HFFc6 (cell line): ENCODE measurements around the gene MXRA5. TPM values are rescaled to one million over a fixed set of nuclear protein-coding genes. Genes with fewer than 3 reads are reported as not detected.
"Not testable (repeated sequence)": the region's sequence is repeated elsewhere in the genome, so short reads cannot be mapped to it uniquely, and the experiment has no call there.

Experiments
- DNase-seq: peaks from one replicate; pipeline ENCODE4 v3.0.0-alpha.2; 2018
- H3K27ac Mint-ChIP-seq: 2 replicates; pipeline ENCODE4 v1.8.0; 2020; ENCODE audit warnings: mild to moderate bottlenecking, mixed read lengths
- H3K27me3 Mint-ChIP-seq: 2 replicates; pipeline ENCODE4 v1.8.0; 2021; ENCODE audit warnings: mild to moderate bottlenecking, moderate library complexity, mixed read lengths; ENCODE audit not compliant: insufficient read depth
- H3K36me3 Mint-ChIP-seq: 2 replicates; pipeline ENCODE4 v1.8.0; 2021; ENCODE audit warnings: low read depth, mixed read lengths
- H3K4me1 Mint-ChIP-seq: 2 replicates; pipeline ENCODE4 v1.8.0; 2020; ENCODE audit warnings: low read depth, mixed read lengths
- H3K4me3 Mint-ChIP-seq: 2 replicates; pipeline ENCODE4 v1.8.0; 2020; ENCODE audit warnings: mild to moderate bottlenecking, moderate library complexity, mixed read lengths
- H3K9me3 Mint-ChIP-seq: 2 replicates; pipeline ENCODE4 v1.8.0; 2020; ENCODE audit warnings: mild to moderate bottlenecking, mixed read lengths
- total RNA-seq, 6 experiments: library from RNA; stranded (reverse); fragmentation: NEBNext Ultra II Directional; extraction: Animal tissue kit (Norgen Biotek cat#: 25700); gene quantifications; 2 replicates in 1 of 6; 3 replicates in 5 of 6; pipeline ENCODE4 v1.2.3, GENCODE V29; 2021
- TF ChIP-seq, protein P1 (sequence below): fragments of 200-600 bp; sonication (generic); IDR thresholded peaks from 2 replicates; pipeline ENCODE4 v1.5.0; 2021; ENCODE audit warnings: antibody characterized with exemption, mild to moderate bottlenecking

MXRA5 gene
- total RNA-seq, 6 experiments from 2014 or later = 6.6 to 13.1 (median 10.0) TPM

DNA sequence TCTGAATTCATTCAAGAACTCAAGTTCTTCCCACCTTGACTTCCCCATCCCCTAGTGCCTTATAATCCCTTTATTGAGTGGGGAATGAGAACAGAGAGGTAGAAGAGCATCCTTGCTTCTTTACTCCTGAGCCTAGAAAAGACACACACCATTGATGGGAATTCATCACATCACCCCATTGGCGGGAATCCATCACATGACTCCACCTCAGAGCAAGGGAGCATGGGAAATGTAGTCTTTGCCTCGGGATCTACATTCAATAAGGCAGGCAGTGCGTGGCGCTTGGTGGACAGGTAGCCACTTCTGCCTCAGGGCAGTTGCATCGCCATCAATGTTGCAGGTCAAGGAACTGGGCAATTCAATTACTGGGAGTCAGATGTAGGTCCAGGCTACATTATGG, 50.7 kb downstream of the MXRA5 start:
- no peaks in the 10 kb centered on the region for H3K9me3 Mint-ChIP-seq
- TF ChIP-seq, protein P1, sequence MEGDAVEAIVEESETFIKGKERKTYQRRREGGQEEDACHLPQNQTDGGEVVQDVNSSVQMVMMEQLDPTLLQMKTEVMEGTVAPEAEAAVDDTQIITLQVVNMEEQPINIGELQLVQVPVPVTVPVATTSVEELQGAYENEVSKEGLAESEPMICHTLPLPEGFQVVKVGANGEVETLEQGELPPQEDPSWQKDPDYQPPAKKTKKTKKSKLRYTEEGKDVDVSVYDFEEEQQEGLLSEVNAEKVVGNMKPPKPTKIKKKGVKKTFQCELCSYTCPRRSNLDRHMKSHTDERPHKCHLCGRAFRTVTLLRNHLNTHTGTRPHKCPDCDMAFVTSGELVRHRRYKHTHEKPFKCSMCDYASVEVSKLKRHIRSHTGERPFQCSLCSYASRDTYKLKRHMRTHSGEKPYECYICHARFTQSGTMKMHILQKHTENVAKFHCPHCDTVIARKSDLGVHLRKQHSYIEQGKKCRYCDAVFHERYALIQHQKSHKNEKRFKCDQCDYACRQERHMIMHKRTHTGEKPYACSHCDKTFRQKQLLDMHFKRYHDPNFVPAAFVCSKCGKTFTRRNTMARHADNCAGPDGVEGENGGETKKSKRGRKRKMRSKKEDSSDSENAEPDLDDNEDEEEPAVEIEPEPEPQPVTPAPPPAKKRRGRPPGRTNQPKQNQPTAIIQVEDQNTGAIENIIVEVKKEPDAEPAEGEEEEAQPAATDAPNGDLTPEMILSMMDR = no peak
- H3K27ac Mint-ChIP-seq = no peak overlapping the region
- H3K4me3 Mint-ChIP-seq = no peak overlapping the region
- H3K27me3 Mint-ChIP-seq = no peaks in the 10 kb centered on the region
- no peaks in the 10 kb centered on the region for H3K4me1 Mint-ChIP-seq
- no peaks in the 10 kb centered on the region for H3K36me3 Mint-ChIP-seq
- DNase-seq = no peak

DNA sequence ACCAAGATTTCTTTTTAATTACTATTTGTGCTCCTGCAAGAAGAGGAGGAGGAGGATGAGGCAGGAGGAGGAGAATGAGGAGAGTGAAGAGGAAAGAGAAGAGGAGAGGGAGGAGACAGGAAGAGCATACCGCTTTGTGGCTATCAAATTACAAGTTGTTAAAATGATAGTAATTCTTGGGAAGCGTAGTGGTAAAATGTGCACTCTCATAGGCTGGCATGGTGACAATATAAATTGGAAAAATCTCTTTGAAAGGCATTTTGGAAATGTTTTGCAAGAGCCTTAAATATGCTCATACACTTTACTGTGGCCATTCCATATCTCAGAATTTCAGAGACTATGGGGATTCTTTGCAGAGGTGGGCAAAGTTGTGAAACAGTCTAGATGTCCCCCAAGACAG, 53.2 kb downstream of the MXRA5 start:
- DNase-seq = no peak
- no peak overlapping the region for H3K4me3 Mint-ChIP-seq
- peaks cover 4% of the 10 kb centered on the region; the same call in 1 of the 2 replicates for H3K4me1 Mint-ChIP-seq
- H3K36me3 Mint-ChIP-seq = no peaks in the 10 kb centered on the region
- no peaks in the 10 kb centered on the region for H3K27me3 Mint-ChIP-seq
- H3K9me3 Mint-ChIP-seq = no peaks in the 10 kb centered on the region
- TF ChIP-seq, protein P1 = no peak
- no peak overlapping the region for H3K27ac Mint-ChIP-seq

DNA sequence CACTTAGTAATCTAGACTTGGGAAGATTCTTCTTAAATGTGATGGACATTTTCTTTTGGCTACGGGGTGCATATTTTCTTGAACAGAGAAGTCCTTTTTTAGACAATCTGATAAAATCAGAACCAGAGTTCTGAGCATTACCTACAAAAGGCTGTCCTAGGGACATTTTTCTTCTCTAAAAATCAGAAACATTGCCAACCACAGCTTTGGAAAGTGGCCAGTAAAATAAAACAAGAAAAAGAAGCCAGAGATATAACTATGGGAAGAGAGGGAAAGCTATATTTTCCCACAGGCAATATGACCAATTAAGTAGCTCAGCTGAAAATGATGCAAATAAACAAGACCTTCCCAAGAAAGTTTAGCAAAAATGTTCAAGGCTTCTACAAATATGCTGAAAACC, 55.9 kb downstream of the MXRA5 start:
- Mint-ChIP-seq H3K9me3 (no peaks in the 10 kb centered on the region), H3K4me1 (peaks cover 30% of the 10 kb centered on the region), H3K27ac (no peak overlapping the region), H3K36me3 (no peaks in the 10 kb centered on the region), H3K27me3 (no peaks in the 10 kb centered on the region), H3K4me3 (no peak overlapping the region)
- no peak for DNase-seq
- TF ChIP-seq, protein P1 = no peak

DNA sequence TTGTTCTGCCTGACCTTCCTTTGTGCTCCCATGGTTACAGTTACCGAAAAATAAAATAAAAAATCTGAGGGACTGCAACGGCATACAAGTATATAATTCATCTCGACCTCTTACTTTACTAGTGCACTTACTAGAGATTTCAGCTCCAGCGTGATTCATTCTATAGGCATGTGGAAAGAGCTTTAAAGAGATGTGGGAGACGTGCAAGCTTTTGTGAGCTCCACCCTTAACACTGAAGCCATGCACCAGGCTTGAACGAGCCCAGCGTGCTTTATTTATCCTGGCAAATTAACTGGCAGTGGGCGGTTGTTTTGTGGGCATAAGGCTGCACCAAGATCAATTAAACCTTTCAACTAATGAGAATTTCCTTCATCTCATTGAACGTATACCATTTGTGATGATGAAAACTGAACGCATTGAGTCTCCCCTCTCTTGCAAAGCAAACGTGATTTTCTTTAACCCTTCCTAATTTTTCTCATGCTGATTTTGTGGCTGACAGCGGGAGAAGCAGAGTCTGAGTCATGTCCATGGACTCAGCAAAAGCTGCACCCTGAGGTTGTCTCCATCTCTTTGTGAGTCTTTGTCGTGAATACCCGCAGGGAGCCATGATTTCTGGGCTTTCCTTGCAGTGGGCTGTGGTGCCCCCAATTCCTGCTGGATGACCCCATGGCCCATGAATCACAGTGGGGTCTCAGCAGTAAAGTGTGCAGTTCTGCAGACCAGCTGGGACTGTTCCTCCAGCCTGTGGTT, 60.1 kb downstream of the MXRA5 start:
- TF ChIP-seq, protein P1 = no peak
- Mint-ChIP-seq H3K36me3 (no peaks in the 10 kb centered on the region), H3K9me3 (no peaks in the 10 kb centered on the region), H3K4me3 (peak overlapping the region; percentile 84), H3K4me1 (peaks cover 39% of the 10 kb centered on the region), H3K27me3 (no peaks in the 10 kb centered on the region), H3K27ac (peak overlapping the region; percentile 96)
- DNase-seq = peak; percentile 88

DNA sequence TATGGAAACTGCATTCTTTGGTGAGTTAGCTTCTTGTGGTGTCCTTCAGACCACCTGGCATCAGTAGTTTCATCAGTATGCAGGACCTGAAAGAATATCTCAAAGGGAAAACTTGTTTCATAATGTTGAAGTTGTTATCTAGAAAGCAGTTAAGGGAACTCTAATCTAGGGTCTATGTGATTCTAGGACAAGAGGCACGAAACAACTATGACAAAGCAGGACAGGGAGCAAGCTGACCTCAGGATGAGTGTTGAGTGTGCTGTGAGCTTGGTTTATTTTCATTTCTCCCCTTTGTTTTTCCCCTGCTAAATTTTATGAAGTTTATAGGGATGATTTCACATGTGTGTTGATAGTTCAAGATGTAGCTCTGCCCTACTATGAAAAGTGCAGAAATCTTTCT, 65.7 kb downstream of the MXRA5 start:
- H3K4me3 Mint-ChIP-seq = no peak overlapping the region
- TF ChIP-seq, protein P1 = no peak
- H3K36me3 Mint-ChIP-seq = peaks cover 17% of the 10 kb centered on the region; the same call in 1 of the 2 replicates
- peaks cover 7% of the 10 kb centered on the region for H3K9me3 Mint-ChIP-seq
- H3K4me1 Mint-ChIP-seq = peaks cover 21% of the 10 kb centered on the region
- no peaks in the 10 kb centered on the region for H3K27me3 Mint-ChIP-seq
- DNase-seq = no peak
- peak overlapping the region; percentile 69 for H3K27ac Mint-ChIP-seq

DNA sequence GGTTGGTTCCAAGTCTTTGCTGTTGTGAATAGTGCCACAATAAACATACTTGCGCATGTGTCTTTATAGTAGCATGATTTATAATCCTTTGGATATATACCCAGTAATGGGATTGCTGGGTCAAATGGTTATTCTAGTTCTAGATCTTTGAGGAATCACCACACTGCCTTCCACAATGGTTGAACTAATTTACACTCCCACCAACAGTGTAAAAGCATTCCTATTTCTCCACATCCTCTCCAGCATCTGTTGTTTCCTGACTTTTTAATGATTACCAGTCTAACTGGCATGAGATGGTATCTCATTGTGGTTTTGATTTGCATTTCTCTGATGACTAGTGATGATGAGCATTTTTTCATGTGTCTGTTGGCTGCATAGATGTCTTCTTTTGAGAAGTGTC, 72.8 kb downstream of the MXRA5 start:
- Mint-ChIP-seq H3K4me1 (peaks cover 51% of the 10 kb centered on the region), H3K36me3 (peaks cover 19% of the 10 kb centered on the region), H3K27ac (peak overlapping the region; percentile 86), H3K4me3 (0 out of 2 replicates have a peak overlapping the region, but pooled peaks have one; percentile 23), H3K9me3 (peaks cover 16% of the 10 kb centered on the region)
- H3K27me3 Mint-ChIP-seq = not testable (repeated sequence)
- peak; percentile 50 for DNase-seq
